K562 (cell line): ENCODE measurements around the gene DPEP3. TPM values are rescaled to one million over a fixed set of nuclear protein-coding genes. Genes with fewer than 3 reads are reported as not detected.

Experiments
- ATF2 ChIP-seq: sonication (generic); formaldehyde crosslinking; IDR thresholded peaks from 2 replicates; pipeline ENCODE4 v1.8.1; 2022; ENCODE audit warnings: missing genetic modification reagents
- BRCA1 ChIP-seq, 2 experiments: fragments of 450-650 bp in 1 of 2; sonication (generic) in 1 of 2; formaldehyde crosslinking in 1 of 2; IDR thresholded peaks; 2 replicates each; pipeline versions ENCODE4 v1.5.0 to v1.6.1; 2017 to 2020; ENCODE audit warnings: mild to moderate bottlenecking in 1 of 2, missing genetic modification reagents in 1 of 2
- E2F8 ChIP-seq: fragments of 450-650 bp; IDR thresholded peaks from 2 replicates; pipeline ENCODE4 v1.7.1; 2018; ENCODE audit warnings: mild to moderate bottlenecking, low read depth; ENCODE audit not compliant: partially characterized antibody
- ELF4 ChIP-seq: fragments of 450-650 bp; formaldehyde crosslinking; IDR thresholded peaks from 2 replicates; pipeline ENCODE4 v1.4.0; 2022; ENCODE audit warnings: missing genetic modification characterization
- EP400 ChIP-seq: fragments of 450-650 bp; IDR thresholded peaks from 2 replicates; pipeline ENCODE4 v1.6.1; 2017; ENCODE audit warnings: antibody characterized with exemption, mild to moderate bottlenecking, moderate library complexity
- FOS ChIP-seq: IDR thresholded peaks from 3 replicates; pipeline ENCODE4 v1.6.1; 2011; ENCODE audit not compliant: insufficient read length; ENCODE audit errors: extremely low read depth
- GABPA ChIP-seq: fragments of 200-800 bp; sonication (Bioruptor generic); conservative IDR thresholded peaks from 2 replicates; pipeline ENCODE4 v1.6.1; 2016; ENCODE audit warnings: low read depth, missing genetic modification characterization, missing compliant biosample characterization
- HNRNPLL ChIP-seq: fragments of 200-400 bp; formaldehyde crosslinking; IDR thresholded peaks from 2 replicates; pipeline ENCODE4 v1.6.1; 2017; ENCODE audit warnings: low read length, low read depth, mild to moderate bottlenecking; ENCODE audit not compliant: poor library complexity, severe bottlenecking
- IFI16 ChIP-seq: fragments of 250-450 bp; sonication (Bioruptor Pico); IDR thresholded peaks from 2 replicates; pipeline ENCODE4 v2.1.2; 2022; ENCODE audit warnings: mild to moderate bottlenecking, inconsistent platforms
- KLF1 ChIP-seq: fragments of 450-650 bp; IDR thresholded peaks from 2 replicates; pipeline ENCODE4 v1.6.1; 2016; ENCODE audit warnings: missing genetic modification characterization, missing compliant biosample characterization
- MAFK ChIP-seq: IDR thresholded peaks from 2 replicates; pipeline ENCODE4 v1.6.1; 2011; ENCODE audit warnings: low read length, improper control_type of control experiment
- RBM39 ChIP-seq: fragments of 200-400 bp; formaldehyde crosslinking; optimal IDR thresholded peaks from 2 replicates; pipeline ENCODE3; 2018; ENCODE audit warnings: low read depth, low read length
- SIN3A ChIP-seq, 2 experiments: fragments of 150-350 bp in 1 of 2; IDR thresholded peaks; 2 replicates each; pipeline ENCODE4 v1.6.1; 2011 to 2016; ENCODE audit warnings: borderline replicate concordance in 2 of 2, low read depth in 2 of 2, low read length in 2 of 2, mild to moderate bottlenecking in 2 of 2, moderate library complexity in 2 of 2; ENCODE audit not compliant: control insufficient read depth in 1 of 2
- SNIP1 ChIP-seq: fragments of 450-650 bp; IDR thresholded peaks from 2 replicates; pipeline ENCODE4 v1.7.1; 2017; ENCODE audit warnings: low read depth, mild to moderate bottlenecking
- TCF7L2 ChIP-seq: fragments of 150-350 bp; IDR thresholded peaks from 2 replicates; pipeline ENCODE4 v1.6.1; 2016; ENCODE audit warnings: low read depth, mild to moderate bottlenecking, low read length, moderate library complexity
- ZNF644 ChIP-seq: fragments of 200-800 bp; sonication (Bioruptor generic); IDR thresholded peaks from 2 replicates; pipeline ENCODE4 v1.6.1; 2016; ENCODE audit warnings: low read depth, missing genetic modification characterization, missing compliant biosample characterization
- ZNF780A ChIP-seq: fragments of 250-450 bp; sonication (Bioruptor Pico); IDR thresholded peaks from 2 replicates; pipeline ENCODE4 v1.5.0; 2021; ENCODE audit warnings: mild to moderate bottlenecking
- polyA plus RNA-seq, 8 experiments: library from polyadenylated mRNA; depleted of rRNA in 4 of 8; stranded (reverse) in 5 of 8; unstranded in 3 of 8; fragments of >200 nt; fragmentation: Nextera tagmentation in 2 of 8; fragmentation: Illumina TruSeq in 1 of 8; extraction: Ambion mirVana in 2 of 8; extraction: Trizol in 1 of 8; gene quantifications; 2 replicates each; pipeline versions ENCODE4 v1.2.1 to v1.2.3, GENCODE V29; 2011 to 2014; ENCODE audit warnings: inconsistent platforms in 1 of 8, missing spikeins in 1 of 8
- total RNA-seq, 7 experiments: library from RNA; depleted of rRNA in 6 of 7; stranded (reverse); fragments of >200 nt in 6 of 7; fragmentation: Illumina TruSeq in 2 of 7; extraction: Trizol in 2 of 7; gene quantifications; 2 replicates each; pipeline versions ENCODE4 v1.2.1 to v1.2.3, GENCODE V29; 2011 to 2021; ENCODE audit warnings: low replicate concordance in 1 of 7
- TF ChIP-seq, protein P1 (sequence below): fragments of 450-650 bp; IDR thresholded peaks from 2 replicates; pipeline ENCODE4 v1.6.1; 2016; ENCODE audit warnings: borderline replicate concordance
- TF ChIP-seq, protein P2 (sequence below): fragments of 250-450 bp; sonication (Bioruptor Pico); IDR thresholded peaks from 2 replicates; pipeline ENCODE4 v1.4.0; 2020; ENCODE audit warnings: mild to moderate bottlenecking

Gene DPEP3
- total and polyA plus RNA-seq, 9 of the 15 experiments (the other 6 are each of a cell fraction or from before 2014, with no cell fraction given), result not detected

DNA sequence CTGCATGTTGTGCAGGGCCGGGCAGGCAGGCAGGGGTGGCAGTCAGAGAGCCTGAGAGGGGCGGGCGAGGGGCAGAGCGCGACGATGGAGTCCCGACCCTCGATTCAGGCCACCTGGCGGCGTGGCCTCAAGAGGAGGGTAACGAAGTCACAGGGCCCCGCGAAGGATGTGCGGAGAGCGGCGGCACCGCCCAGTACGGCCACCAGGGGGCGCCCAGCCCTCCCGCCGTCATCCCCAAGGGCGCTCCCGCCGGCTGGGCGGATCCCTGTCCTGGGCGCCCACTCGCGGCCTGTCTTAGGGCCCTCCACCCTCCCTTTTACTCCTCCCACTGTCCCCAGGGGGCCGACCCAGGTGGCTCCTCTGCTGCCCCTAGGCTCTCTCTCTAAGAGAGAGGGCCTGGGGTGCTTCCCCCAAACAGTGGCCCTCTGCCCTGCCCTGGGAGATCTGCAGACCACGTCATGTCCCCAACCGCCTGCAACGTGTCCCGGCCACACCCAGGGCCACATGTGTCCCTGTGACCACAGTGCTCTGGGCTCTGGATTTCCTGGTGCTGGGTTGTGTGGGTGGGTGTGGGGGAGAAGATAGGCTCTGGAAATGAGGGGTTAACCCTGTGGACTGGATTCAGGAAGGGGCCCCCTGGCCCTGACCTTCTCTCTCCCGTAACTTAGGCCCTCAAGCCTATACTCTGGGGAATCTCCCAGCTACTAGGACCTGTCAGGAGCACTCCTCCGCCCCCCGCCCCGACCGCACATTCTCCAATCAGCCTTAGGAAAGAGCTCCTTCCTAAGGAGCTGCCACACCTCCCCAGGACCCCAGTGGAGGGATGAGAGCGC is 13.1 kb upstream of the DPEP3 start (continued):
- peak; percentile 25 for TF ChIP-seq HNRNPLL
- TF ChIP-seq MAFK, result no peak
- TF ChIP-seq SNIP1, result 0 out of 2 replicates have a peak, but pooled peaks have one; percentile 24
- peak; percentile 59; the same call in 1 of the 2 replicates for TF ChIP-seq ZNF644 (tag)
- TF ChIP-seq, protein P1, sequence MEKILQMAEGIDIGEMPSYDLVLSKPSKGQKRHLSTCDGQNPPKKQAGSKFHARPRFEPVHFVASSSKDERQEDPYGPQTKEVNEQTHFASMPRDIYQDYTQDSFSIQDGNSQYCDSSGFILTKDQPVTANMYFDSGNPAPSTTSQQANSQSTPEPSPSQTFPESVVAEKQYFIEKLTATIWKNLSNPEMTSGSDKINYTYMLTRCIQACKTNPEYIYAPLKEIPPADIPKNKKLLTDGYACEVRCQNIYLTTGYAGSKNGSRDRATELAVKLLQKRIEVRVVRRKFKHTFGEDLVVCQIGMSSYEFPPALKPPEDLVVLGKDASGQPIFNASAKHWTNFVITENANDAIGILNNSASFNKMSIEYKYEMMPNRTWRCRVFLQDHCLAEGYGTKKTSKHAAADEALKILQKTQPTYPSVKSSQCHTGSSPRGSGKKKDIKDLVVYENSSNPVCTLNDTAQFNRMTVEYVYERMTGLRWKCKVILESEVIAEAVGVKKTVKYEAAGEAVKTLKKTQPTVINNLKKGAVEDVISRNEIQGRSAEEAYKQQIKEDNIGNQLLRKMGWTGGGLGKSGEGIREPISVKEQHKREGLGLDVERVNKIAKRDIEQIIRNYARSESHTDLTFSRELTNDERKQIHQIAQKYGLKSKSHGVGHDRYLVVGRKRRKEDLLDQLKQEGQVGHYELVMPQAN, result peak; percentile 81; the same call in 1 of the 2 replicates
- TF ChIP-seq RBM39, result peak; percentile 69
- peak; percentile 92 for TF ChIP-seq KLF1 (tag)
- TF ChIP-seq FOS, result no peak
- TF ChIP-seq TCF7L2, result no peak
- no peak for TF ChIP-seq SIN3A (IDR thresholded peaks at IDR 0.05; ENCODE audit: borderline replicate concordance in 2 of 2, control insufficient read depth in 1 of 2, low read depth in 2 of 2, low read length in 2 of 2)
- TF ChIP-seq ATF2 (CRISPR knock-in tag), result 0 out of 2 replicates have a peak, but pooled peaks have one; percentile 54
- peak; percentile 71; the same call in 1 of the 2 replicates for TF ChIP-seq ELF4 (CRISPR knock-in tag)
- TF ChIP-seq, protein P2, sequence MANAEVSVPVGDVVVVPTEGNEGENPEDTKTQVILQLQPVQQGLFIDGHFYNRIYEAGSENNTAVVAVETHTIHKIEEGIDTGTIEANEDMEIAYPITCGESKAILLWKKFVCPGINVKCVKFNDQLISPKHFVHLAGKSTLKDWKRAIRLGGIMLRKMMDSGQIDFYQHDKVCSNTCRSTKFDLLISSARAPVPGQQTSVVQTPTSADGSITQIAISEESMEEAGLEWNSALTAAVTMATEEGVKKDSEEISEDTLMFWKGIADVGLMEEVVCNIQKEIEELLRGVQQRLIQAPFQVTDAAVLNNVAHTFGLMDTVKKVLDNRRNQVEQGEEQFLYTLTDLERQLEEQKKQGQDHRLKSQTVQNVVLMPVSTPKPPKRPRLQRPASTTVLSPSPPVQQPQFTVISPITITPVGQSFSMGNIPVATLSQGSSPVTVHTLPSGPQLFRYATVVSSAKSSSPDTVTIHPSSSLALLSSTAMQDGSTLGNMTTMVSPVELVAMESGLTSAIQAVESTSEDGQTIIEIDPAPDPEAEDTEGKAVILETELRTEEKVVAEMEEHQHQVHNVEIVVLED (CRISPR knock-in tag), result peak; percentile 40; the same call in 1 of the 2 replicates
- peak; percentile 78 for TF ChIP-seq E2F8
- TF ChIP-seq ZNF780A (CRISPR knock-in tag), result no peak
- peak; percentile 98 for TF ChIP-seq EP400
- no peak for TF ChIP-seq GABPA (tag)
- no peak for TF ChIP-seq IFI16 (CRISPR knock-in tag)
- no peak for TF ChIP-seq BRCA1 (IDR thresholded peaks at IDR 0.05)
- TF ChIP-seq BRCA1 (CRISPR knock-in tag; IDR thresholded peaks at IDR 0.05), result no peak
